Measurements from ENCODE around the gene SPATA17.

GRCh38 chr1:217899614-217900013 is 268.5 kb downstream of the SPATA17 start:
- TF ChIP-seq SP1 (IDR thresholded peaks at IDR 0.05), result no peak
- TF ChIP-seq, protein P1, sequence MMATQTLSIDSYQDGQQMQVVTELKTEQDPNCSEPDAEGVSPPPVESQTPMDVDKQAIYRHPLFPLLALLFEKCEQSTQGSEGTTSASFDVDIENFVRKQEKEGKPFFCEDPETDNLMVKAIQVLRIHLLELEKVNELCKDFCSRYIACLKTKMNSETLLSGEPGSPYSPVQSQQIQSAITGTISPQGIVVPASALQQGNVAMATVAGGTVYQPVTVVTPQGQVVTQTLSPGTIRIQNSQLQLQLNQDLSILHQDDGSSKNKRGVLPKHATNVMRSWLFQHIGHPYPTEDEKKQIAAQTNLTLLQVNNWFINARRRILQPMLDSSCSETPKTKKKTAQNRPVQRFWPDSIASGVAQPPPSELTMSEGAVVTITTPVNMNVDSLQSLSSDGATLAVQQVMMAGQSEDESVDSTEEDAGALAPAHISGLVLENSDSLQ (IDR thresholded peaks at IDR 0.05), result no peak
- no peak for TF ChIP-seq FOXM1 (IDR thresholded peaks at IDR 0.05; ENCODE audit: borderline replicate concordance)
- no peak for TF ChIP-seq NFRKB (IDR thresholded peaks at IDR 0.05)
- no peak for TF ChIP-seq FOXA1 (IDR thresholded peaks at IDR 0.05)
- no peak for TF ChIP-seq TARDBP (IDR thresholded peaks at IDR 0.05)
- no peak for TF ChIP-seq SUZ12 (IDR thresholded peaks at IDR 0.05)
